Activated CD4-positive, alpha-beta T cell treated with anti-CD3 and anti-CD28 coated beads, Interleukin-2, amount 50 U/mL, for 24 hours (primary cell): Measurements from ENCODE around the gene MYBPC3.
A peak's percentile ranks its signal among the peaks of the same experiment; 100 is the strongest.

ENCODE experiments used
- DNase-seq, 2 donors: peaks; one replicate each; pipeline ENCODE4 v3.0.0-alpha.2; 2020; ENCODE audit warnings: low read depth in 1 of 2, low spot score in 1 of 2

The MYBPC3 gene

GRCh38 chr11:47352556-47352955 lies at the start of gene MYBPC3:
Gene MYBPC3 (minus strand): TSS chr11:47352702. CDS start chr11:47352647, 55 bp downstream.
- DNase-seq, result no peak

GRCh38 chr11:47400768-47401279 lies 48.3 kb upstream of the MYBPC3 start:
- no peak for DNase-seq

DNA sequence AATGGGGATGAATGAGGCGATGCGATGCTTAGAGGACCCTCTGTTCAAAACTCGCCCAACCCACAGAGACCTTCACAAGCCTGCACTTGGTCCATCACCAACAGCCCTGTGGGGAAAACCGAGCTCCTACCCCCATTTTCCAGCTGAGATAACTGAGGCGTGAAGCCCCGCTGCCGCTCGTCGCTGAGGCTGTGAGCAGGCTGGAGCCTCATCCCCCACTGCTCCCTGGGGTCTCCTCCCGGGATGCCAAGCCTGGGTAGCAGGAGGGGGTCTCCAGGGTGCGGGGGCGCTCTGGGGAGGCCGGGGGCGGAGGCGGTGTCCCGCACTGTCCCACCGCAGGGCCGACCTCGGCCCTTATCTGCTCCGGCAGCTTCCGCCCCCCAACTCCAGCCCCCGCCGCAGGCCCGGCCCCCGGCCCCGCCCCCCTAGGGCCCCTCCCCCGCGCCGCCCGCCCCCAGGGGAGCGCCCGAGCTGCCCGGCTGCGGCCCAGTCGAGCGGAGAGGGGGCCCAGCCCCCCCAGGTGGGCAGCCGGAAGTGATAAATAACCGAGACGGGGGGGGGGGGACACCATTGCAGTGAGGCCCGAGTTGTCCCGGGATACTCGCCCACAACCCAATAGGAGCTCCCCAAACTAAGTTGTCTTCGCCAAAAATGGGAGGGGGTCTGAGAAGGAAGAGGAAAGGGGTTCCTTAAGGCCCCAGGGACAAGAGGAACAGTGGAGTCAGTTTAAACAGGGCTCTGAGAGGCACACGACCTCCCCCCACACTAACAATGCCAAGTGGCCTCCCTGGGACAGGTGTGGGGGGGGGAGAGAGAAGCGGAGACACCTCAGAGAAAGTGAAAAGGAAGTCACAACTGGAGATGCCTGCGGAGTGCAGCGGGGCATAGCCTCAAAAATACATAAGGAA lies 47.6 kb upstream of the MYBPC3 start:
- no peak for DNase-seq

DNA sequence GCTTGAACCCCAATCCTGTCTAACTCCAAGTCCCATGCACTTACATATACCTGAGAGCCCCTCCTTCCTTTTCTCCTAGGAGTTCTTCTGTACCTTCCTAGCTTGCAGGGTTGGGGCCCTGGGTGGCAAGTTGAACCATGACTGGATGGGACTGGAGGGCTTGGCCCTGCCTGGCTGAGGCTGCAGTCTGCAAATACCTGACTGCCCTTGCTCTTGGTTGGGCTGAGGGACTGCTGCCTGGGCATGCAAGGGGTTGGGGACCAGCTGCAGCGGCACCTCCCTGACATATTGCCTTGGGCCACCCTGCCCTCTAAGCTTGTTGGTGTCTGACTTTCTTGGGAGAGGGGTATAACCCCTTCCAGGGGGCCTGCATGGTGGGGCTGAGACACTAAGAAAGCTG lies 46.0 kb upstream of the MYBPC3 start:
- DNase-seq, result no peak

GRCh38 chr11:47398011-47398410 lies 45.5 kb upstream of the MYBPC3 start:
- no peak for DNase-seq

- no peak for DNase-seq
Measured at GRCh38 chr11:47396049-47396320, 43.5 kb upstream of the MYBPC3 start.

GRCh38 chr11:47395223-47396048 lies 42.9 kb upstream of the MYBPC3 start:
- DNase-seq, result no peak

DNA sequence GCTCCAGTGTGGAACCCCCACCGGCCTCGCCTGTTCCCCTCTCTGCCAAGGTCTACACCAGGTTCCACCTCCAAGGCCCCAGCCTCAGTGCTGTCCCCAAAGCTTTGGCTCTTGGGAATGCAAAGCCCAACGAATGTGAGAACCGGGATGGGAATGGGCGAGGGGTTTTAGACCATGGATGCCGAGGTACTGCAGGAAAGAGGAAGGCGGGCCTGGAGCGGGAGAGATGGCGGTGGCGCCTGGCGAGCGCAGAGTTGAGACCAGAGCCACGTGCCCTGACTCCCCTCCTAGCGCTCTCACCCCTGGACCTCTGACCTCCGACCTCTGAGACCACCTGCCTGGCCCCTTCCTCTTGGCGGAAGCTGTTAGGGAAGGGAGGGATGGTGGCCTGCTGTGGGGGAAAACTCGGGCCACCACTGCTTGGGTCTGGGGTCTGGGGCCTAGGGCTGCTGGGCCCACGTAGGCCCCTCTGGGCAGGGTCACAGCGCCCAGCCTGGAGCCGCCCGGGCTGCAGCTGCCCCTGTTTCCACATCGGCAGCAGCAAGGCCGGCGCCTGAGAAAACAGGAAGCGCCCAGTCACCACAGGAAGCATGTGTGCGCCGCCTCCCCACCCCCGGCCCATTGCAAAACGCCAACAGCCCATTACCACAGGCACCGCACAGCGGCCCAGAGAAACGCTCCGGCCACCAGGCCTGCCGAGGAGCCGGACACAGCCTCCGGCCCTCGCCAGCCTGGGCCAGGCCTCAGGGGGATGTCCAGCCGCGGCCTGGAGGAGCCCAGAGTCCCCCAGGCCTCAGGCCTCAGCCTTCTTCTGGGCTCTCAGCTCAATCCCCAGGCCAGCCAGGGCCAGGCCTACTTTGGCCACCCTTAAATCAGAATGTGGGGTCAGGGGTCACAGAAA lies 42.1 kb upstream of the MYBPC3 start:
- DNase-seq, result peak in 1 of 2 donors; percentile 50

DNA sequence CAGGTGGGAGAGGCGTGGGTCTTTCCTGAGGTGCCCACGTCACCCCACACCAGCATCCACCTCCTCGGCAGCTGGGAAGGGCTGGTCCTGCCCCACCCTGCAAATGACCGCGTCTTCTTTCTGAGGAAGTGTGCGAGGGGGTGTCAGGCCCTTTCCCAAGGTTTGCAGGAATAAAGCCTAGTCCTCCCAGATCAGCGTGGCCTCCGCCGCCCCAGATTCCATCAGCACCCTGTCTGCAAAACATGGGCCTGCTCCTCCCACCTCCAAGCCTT lies 41.5 kb upstream of the MYBPC3 start:
- no peak for DNase-seq

DNA sequence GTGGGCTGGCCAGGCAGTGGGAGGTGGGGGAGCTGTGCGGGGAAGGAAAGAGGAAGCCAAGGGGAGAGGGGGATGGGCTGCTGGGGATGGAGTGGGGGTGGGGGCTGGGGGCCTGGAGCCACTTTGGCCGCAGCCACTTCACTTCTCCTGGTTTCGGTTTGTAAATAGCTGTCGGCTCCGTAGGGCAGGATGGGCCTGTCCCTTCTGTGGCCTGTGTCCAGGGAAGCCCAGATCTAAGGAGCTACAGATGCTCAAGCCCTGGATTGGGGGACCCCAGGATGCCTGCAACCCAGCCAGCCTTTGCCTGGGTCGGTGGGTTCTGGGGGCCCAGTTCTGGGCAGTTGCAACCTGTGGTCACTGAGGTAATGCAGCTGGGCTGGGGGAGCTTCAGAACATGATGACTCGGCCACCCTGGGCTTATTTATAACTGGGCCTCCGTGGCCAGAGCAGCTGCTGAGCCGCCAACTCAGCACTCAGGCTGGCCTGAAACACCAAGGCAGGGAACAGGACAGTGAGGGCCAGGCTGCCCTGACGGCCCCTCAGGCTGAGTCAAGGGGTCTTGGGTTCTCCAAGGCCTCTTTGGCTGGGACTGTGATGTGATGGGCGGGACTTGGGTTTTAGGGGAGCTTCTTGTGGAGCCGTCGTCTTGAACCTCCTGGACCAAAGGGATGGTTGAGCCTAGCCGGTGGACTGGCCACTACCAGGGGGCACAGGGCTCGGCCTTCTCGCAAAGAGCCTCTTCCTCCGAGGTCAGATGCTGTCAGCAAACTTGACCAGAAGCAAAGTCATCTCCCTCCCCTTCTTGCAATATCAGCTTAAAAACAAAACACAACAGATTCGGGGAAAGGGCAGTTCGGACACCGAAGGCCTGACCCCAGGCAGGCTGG lies 40.9 kb upstream of the MYBPC3 start:
- no peak for DNase-seq

GRCh38 chr11:47392546-47393162 lies 40.2 kb upstream of the MYBPC3 start:
- DNase-seq, result no peak

DNA sequence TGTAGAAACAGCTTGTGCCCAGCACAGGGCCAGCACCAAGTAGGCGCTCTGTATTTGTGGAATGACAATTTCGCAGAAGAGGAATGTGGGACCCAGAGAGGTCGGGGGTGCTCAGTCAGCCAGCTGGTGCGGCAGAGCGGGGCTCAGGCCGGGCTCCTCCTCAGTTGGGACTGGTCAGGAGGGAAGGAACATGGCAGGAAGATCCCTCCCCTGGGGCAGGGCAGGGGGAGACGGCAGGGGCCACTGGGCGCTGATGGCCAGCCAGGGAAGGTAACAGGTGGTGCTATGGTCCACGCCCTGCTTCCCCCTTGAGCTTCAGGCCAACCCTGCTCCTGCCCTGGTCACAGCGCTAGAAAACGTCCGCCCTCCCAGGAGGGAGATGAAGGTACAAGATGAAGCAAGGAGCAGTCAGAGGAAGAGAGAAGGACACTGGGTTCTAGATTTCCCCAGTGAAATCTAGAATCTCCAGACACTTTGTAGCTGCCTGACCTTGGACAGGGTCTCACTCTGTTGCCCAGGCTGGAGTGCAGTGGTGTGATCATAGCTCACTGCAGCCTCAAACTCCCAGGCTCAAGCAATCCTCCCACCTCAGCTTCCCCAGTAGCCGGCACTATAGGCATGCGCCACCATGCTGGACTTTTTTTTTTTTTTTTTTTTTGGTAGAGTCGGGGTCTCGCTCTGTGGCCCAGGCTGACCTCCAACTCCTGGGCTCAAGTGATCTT lies 39.4 kb upstream of the MYBPC3 start:
- DNase-seq, result no peak

DNA sequence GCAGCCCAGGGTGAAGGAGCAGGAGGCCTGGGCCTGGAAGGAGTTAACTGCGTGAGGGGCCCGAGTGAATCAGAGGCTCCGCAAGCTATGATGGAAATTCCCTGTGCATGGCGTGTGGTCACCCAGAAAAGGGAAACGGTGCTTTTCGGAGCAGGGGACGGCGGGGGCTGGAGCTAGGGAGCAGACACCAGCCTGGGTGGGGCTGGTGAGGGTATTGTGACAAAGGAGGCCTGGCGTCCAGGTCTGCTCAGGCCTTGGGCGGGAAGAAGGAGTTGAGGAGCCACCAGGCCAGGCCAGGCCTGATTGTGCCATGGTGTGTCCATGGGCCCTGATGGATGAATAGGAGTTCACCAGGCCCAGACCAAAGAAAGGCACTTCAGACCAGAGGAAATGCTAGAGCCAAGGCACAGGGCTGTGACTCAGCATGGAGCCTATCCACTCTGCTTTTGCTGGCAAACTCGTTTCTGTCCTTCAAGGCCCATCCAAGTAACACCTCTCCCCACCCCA lies 38.6 kb upstream of the MYBPC3 start:
- DNase-seq, result no peak

DNA sequence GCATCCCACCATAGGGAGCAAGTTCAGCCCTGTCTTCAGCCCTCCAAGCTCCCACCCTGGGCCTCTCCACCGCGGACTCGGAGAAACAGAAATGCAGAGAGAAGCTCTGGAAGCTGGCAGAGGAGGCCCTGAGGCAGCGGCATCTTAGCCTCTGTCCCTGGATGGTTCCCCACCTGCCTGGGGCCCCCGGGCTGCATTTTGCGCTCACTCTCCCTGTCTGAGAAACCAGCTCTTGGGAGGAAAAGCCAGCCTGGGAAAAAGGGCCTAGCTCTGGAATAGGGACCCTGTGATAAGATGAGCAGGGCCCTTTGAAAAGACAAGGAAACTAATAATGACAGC lies 37.9 kb upstream of the MYBPC3 start:
- DNase-seq, result no peak

GRCh38 chr11:47389577-47390421 lies 37.3 kb upstream of the MYBPC3 start:
- no peak for DNase-seq

DNA sequence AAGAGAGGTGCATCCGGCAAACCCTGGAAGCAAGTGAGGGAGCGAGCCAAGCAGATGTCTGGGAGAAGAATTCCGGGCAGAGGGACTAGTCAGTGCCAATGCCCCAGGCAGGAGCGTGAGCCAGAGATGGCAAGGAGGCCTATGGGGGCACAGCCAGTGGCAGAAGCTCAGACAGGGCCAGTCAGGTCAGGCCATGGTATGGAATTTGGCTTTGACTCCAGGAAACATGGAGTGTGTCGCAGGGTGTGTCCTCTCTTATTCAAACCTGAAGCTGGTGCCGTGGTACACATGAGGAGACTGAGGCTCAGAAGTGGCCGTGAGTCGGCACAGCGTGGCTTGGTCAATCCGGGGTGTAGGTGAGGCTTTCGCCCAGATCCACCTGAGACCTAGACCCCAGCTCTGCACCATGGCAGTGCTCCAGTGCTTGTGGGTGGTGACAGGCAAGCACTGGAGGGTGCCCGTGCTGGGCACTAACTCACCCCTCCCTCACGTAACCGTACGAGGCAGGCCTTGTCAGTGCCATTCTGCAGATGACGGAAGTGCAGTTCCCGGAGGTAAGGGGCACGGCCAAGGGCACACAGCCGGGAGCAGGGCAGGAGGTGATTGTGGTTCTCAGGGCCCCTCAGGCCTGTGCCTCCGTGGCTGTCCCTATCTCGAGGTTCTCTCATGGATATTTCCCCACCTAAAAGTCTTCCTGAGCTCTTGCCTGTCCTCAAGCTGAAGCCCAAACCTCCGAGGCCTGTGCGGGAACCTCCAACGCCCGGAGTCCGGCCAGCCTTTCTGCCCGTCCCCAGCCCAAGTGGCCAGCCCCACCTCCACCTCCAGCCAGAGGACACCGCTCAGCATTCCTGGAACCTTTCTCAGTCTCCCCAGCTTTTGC lies 36.4 kb upstream of the MYBPC3 start:
- DNase-seq, result no peak

GRCh38 chr11:47387944-47388696 lies 35.6 kb upstream of the MYBPC3 start:
- DNase-seq, result no peak
